Immature natural killer cell (primary cell): ENCODE measurements around the gene PKNOX2. TPM values are rescaled to one million over a fixed set of nuclear protein-coding genes. Genes with fewer than 3 reads are reported as not detected.

Experiments
- DNase-seq, 3 donors: peaks; one replicate each; pipeline ENCODE4 v3.0.0; 2022; ENCODE audit warnings: mixed read lengths in 1 of 3
- H3K27ac Mint-ChIP-seq, 6 donors: one replicate each; pipeline ENCODE4 v1.8.0; 2020; ENCODE audit warnings: mixed read lengths in 6 of 6, mild to moderate bottlenecking in 5 of 6, inconsistent platforms in 4 of 6, moderate library complexity in 3 of 6
- H3K27me3 Mint-ChIP-seq, 3 donors: one replicate each; pipeline ENCODE4 v1.8.0; 2020 to 2021; ENCODE audit warnings: low read depth in 3 of 3, mild to moderate bottlenecking in 3 of 3, mixed read lengths in 3 of 3, moderate library complexity in 3 of 3, inconsistent platforms in 1 of 3
- H3K36me3 Mint-ChIP-seq, 3 donors: one replicate each; pipeline ENCODE4 v1.8.0; 2020; ENCODE audit warnings: mixed read lengths in 3 of 3, inconsistent platforms in 2 of 3, mild to moderate bottlenecking in 2 of 3
- H3K4me1 Mint-ChIP-seq, 2 donors: one replicate each; pipeline ENCODE4 v1.8.0; 2020; ENCODE audit warnings: inconsistent platforms in 2 of 2, mild to moderate bottlenecking in 2 of 2, mixed read lengths in 2 of 2, moderate library complexity in 1 of 2
- H3K4me3 Mint-ChIP-seq, 5 donors: one replicate each; pipeline ENCODE4 v1.8.0; 2020; ENCODE audit warnings: mild to moderate bottlenecking in 5 of 5, mixed read lengths in 5 of 5, inconsistent platforms in 3 of 5, moderate library complexity in 3 of 5
- H3K9me3 Mint-ChIP-seq, 6 donors: one replicate each; pipeline ENCODE4 v1.8.0; 2020; ENCODE audit warnings: mild to moderate bottlenecking in 6 of 6, mixed read lengths in 6 of 6, inconsistent platforms in 4 of 6, moderate library complexity in 3 of 6
- polyA plus RNA-seq, 3 donors: library from polyadenylated mRNA; unstranded; fragments of 300-500 nt; fragmentation: Illumina TruSeq; gene quantifications; one replicate each; pipeline ENCODE4 v1.2.3, GENCODE V29; 2021

Gene PKNOX2
- polyA plus RNA-seq, 3 donors from 2014 or later: not detected

- Mint-ChIP-seq H3K27me3 (peaks cover 0 to 3% (median 3%) of the 10 kb centered on the region in 3 donors), H3K9me3 (no peaks in the 10 kb centered on the region), H3K4me1 (no peaks in the 10 kb centered on the region), H3K4me3 (no peak overlapping the region), H3K36me3 (no peaks in the 10 kb centered on the region), H3K27ac (no peak overlapping the region)
- DNase-seq: no peak
Observed at GRCh38 chr11:125279676-125280418, 115.3 kb downstream of the PKNOX2 start.

- peaks cover 2 to 3% (median 3%) of the 10 kb centered on the region in 3 donors for H3K27me3 Mint-ChIP-seq
- no peaks in the 10 kb centered on the region for H3K4me1 Mint-ChIP-seq
- DNase-seq: no peak
- H3K27ac Mint-ChIP-seq: no peak overlapping the region
- H3K4me3 Mint-ChIP-seq: no peak overlapping the region
- no peaks in the 10 kb centered on the region for H3K36me3 Mint-ChIP-seq
- H3K9me3 Mint-ChIP-seq: no peaks in the 10 kb centered on the region
Observed at GRCh38 chr11:125280646-125281045, 116.1 kb downstream of the PKNOX2 start.

- Mint-ChIP-seq H3K9me3 (no peaks in the 10 kb centered on the region), H3K4me3 (no peak overlapping the region)
Observed at GRCh38 chr11:125281831-125282595, 117.5 kb downstream of the PKNOX2 start.

GRCh38 chr11:125282596-125282914 lies 118.0 kb downstream of the PKNOX2 start:
- Mint-ChIP-seq H3K27me3 (peaks cover 2 to 7% (median 3%) of the 10 kb centered on the region in 3 donors), H3K36me3 (no peaks in the 10 kb centered on the region), H3K4me3 (no peak overlapping the region), H3K27ac (no peak overlapping the region), H3K4me1 (no peaks in the 10 kb centered on the region), H3K9me3 (no peaks in the 10 kb centered on the region)
- no peak for DNase-seq

More at GRCh38 chr11:125281831-125282595, 117.5 kb downstream of the PKNOX2 start:
- H3K4me1 Mint-ChIP-seq: no peaks in the 10 kb centered on the region
- no peak for DNase-seq
- no peak overlapping the region for H3K27ac Mint-ChIP-seq
- no peaks in the 10 kb centered on the region for H3K36me3 Mint-ChIP-seq
- peaks cover 2 to 7% (median 3%) of the 10 kb centered on the region in 3 donors for H3K27me3 Mint-ChIP-seq

- H3K27me3 Mint-ChIP-seq: peaks cover 2 to 10% (median 3%) of the 10 kb centered on the region in 3 donors
- H3K9me3 Mint-ChIP-seq: no peaks in the 10 kb centered on the region
- DNase-seq: no peak
- H3K4me3 Mint-ChIP-seq: no peak overlapping the region
- no peaks in the 10 kb centered on the region for H3K36me3 Mint-ChIP-seq
- no peaks in the 10 kb centered on the region for H3K4me1 Mint-ChIP-seq
- no peak overlapping the region for H3K27ac Mint-ChIP-seq
Observed at GRCh38 chr11:125284245-125284850, 119.8 kb downstream of the PKNOX2 start.

GRCh38 chr11:125285844-125286243 lies 121.3 kb downstream of the PKNOX2 start:
- Mint-ChIP-seq H3K9me3 (no peaks in the 10 kb centered on the region), H3K4me3 (no peak overlapping the region), H3K4me1 (no peaks in the 10 kb centered on the region), H3K27me3 (peaks cover 2 to 16% (median 3%) of the 10 kb centered on the region in 3 donors), H3K27ac (no peak overlapping the region), H3K36me3 (no peaks in the 10 kb centered on the region)
- DNase-seq: no peak

GRCh38 chr11:125286486-125286885 lies 121.9 kb downstream of the PKNOX2 start:
- H3K9me3 Mint-ChIP-seq: no peaks in the 10 kb centered on the region
- no peak overlapping the region for H3K27ac Mint-ChIP-seq
- H3K36me3 Mint-ChIP-seq: no peaks in the 10 kb centered on the region
- H3K4me1 Mint-ChIP-seq: no peaks in the 10 kb centered on the region
- H3K4me3 Mint-ChIP-seq: no peak overlapping the region
- no peak for DNase-seq
- peaks cover 0 to 16% (median 2%) of the 10 kb centered on the region in 3 donors for H3K27me3 Mint-ChIP-seq

- H3K27me3 Mint-ChIP-seq: peaks cover 0 to 19% (median 2%) of the 10 kb centered on the region in 3 donors
- no peak for DNase-seq
- H3K9me3 Mint-ChIP-seq: no peaks in the 10 kb centered on the region
- H3K4me1 Mint-ChIP-seq: no peaks in the 10 kb centered on the region
- H3K27ac Mint-ChIP-seq: no peak overlapping the region
- H3K4me3 Mint-ChIP-seq: no peak overlapping the region
- no peaks in the 10 kb centered on the region for H3K36me3 Mint-ChIP-seq
Observed at GRCh38 chr11:125287491-125288210, 123.1 kb downstream of the PKNOX2 start.

- H3K4me3 Mint-ChIP-seq: no peak overlapping the region
- no peaks in the 10 kb centered on the region for H3K9me3 Mint-ChIP-seq
- no peak for DNase-seq
- H3K36me3 Mint-ChIP-seq: no peaks in the 10 kb centered on the region
- H3K27ac Mint-ChIP-seq: no peak overlapping the region
- peaks cover 0 to 20% (median 2%) of the 10 kb centered on the region in 3 donors for H3K27me3 Mint-ChIP-seq
- H3K4me1 Mint-ChIP-seq: no peaks in the 10 kb centered on the region
Observed at GRCh38 chr11:125289419-125290098, 125.0 kb downstream of the PKNOX2 start.

- Mint-ChIP-seq H3K36me3 (no peaks in the 10 kb centered on the region), H3K27ac (no peak overlapping the region), H3K4me3 (no peak overlapping the region), H3K9me3 (no peaks in the 10 kb centered on the region), H3K4me1 (no peaks in the 10 kb centered on the region), H3K27me3 (peaks cover 0 to 24% (median 0%) of the 10 kb centered on the region in 3 donors)
- no peak for DNase-seq
Observed at GRCh38 chr11:125290263-125290662, 125.7 kb downstream of the PKNOX2 start.

GRCh38 chr11:125292100-125292499 lies 127.5 kb downstream of the PKNOX2 start:
- Mint-ChIP-seq H3K27ac (no peak overlapping the region), H3K9me3 (no peaks in the 10 kb centered on the region), H3K27me3 (peaks cover 0 to 24% (median 0%) of the 10 kb centered on the region in 3 donors), H3K36me3 (no peaks in the 10 kb centered on the region), H3K4me3 (no peak overlapping the region), H3K4me1 (no peaks in the 10 kb centered on the region)
- DNase-seq: no peak

GRCh38 chr11:125293596-125293995 lies 129.0 kb downstream of the PKNOX2 start:
- H3K4me3 Mint-ChIP-seq: no peak overlapping the region
- H3K36me3 Mint-ChIP-seq: no peaks in the 10 kb centered on the region
- DNase-seq: no peak
- no peaks in the 10 kb centered on the region for H3K9me3 Mint-ChIP-seq
- H3K4me1 Mint-ChIP-seq: no peaks in the 10 kb centered on the region
- H3K27ac Mint-ChIP-seq: no peak overlapping the region
- peaks cover 0 to 21% (median 0%) of the 10 kb centered on the region in 3 donors for H3K27me3 Mint-ChIP-seq

- Mint-ChIP-seq H3K27ac (no peak overlapping the region), H3K36me3 (no peaks in the 10 kb centered on the region), H3K27me3 (peaks cover 0 to 14% (median 1%) of the 10 kb centered on the region in 3 donors), H3K4me3 (no peak overlapping the region), H3K9me3 (no peaks in the 10 kb centered on the region), H3K4me1 (no peaks in the 10 kb centered on the region)
- no peak for DNase-seq
Observed at GRCh38 chr11:125295931-125296330, 131.4 kb downstream of the PKNOX2 start.
